Endothelial cell of umbilical vein (primary cell): Measurements from ENCODE around the gene CBX5. TPM values are rescaled to one million over a fixed set of nuclear protein-coding genes. Genes with fewer than 3 reads are reported as not detected.
A peak's percentile ranks its signal among the peaks of the same experiment; 100 is the strongest.
"Not testable (repeated sequence)": the region's sequence is repeated elsewhere in the genome, so short reads cannot be mapped to it uniquely, and the experiment has no call there.

Experiments used
- BruUV-seq: library from RNA; stranded (reverse); fragments of 400-500 nt; replicated peaks from 2 replicates; lab custom pipeline; 2021; lab: Mats Ljungman, UMichigan
- CTCF ChIA-PET: fragments of 300-600, 350-600 bp; sonication (Branson Sonifier 250); formaldehyde crosslinking; loops from one replicate; lab custom pipeline; 2021; ENCODE audit warnings: antibody characterized with exemption, inconsistent platforms; lab: Charles Lee
- POLR2A ChIA-PET: fragments of 300-600, 350-600 bp; sonication (Branson Sonifier 250); formaldehyde crosslinking; loops from one replicate; lab custom pipeline; 2021; ENCODE audit warnings: antibody characterized with exemption, inconsistent platforms; lab: Charles Lee
- DNase-seq: peaks from one replicate; pipeline ENCODE4 v3.0.0-alpha.2; 2011; ENCODE audit warnings: low read depth, low spot score
- FAIRE-seq: peaks from 2 replicates; lab custom pipeline; 2011; peaks lifted over from hg19 to GRCh38; lab: Jason Lieb, UNC
- H2AFZ ChIP-seq: 2 replicates; pipeline ENCODE4 v1.6.0; 2012; ENCODE audit warnings: low read depth, low read length, control low read depth, inconsistent platforms
- H3K27ac ChIP-seq: 2 replicates; pipeline ENCODE4 v1.5.1; 2011; ENCODE audit warnings: low read depth, mild to moderate bottlenecking, control low read depth, low read length, moderate library complexity; ENCODE audit not compliant: insufficient read depth
- H3K27me3 ChIP-seq, 2 experiments: 2 replicates each; pipeline versions ENCODE4 v1.6.0 to v1.6.1; 2011; ENCODE audit warnings: low read length in 2 of 2, mixed read lengths in 1 of 2; ENCODE audit not compliant: control insufficient read depth in 2 of 2, insufficient read depth in 2 of 2
- H3K36me3 ChIP-seq, 2 experiments: 2 replicates in 1 of 2; 3 replicates in 1 of 2; pipeline ENCODE4 v1.5.1; 2011; ENCODE audit warnings: low read length in 2 of 2, mild to moderate bottlenecking in 1 of 2, moderate library complexity in 1 of 2; ENCODE audit not compliant: control insufficient read depth in 2 of 2, insufficient read depth in 2 of 2; ENCODE audit errors: extremely low read depth in 1 of 2
- H3K4me1 ChIP-seq: 3 replicates; pipeline ENCODE4 v1.5.1; 2011; ENCODE audit warnings: mild to moderate bottlenecking, low read length; ENCODE audit not compliant: control insufficient read depth, insufficient read depth; ENCODE audit errors: extremely low read depth
- H3K4me2 ChIP-seq: 2 replicates; pipeline ENCODE4 v1.6.1; 2011; ENCODE audit warnings: low read length, control low read depth, mixed read lengths; ENCODE audit not compliant: insufficient read depth
- H3K4me3 ChIP-seq, 3 experiments: fragments of 200-600 bp in 1 of 3; sonication (generic), shearing (Covaris generic) in 1 of 3; replicated peaks in 1 of 3; 2 replicates each; pipeline ENCODE4 v1.5.1; 2011 to 2016; ENCODE audit warnings: control low read depth in 3 of 3, low read length in 3 of 3, mild to moderate bottlenecking in 2 of 3, inconsistent platforms in 1 of 3, low read depth in 1 of 3, moderate library complexity in 1 of 3; ENCODE audit not compliant: insufficient read depth in 1 of 3
- H3K79me2 ChIP-seq: 2 replicates; pipeline ENCODE4 v1.6.0; 2012; ENCODE audit warnings: low read length, inconsistent platforms; ENCODE audit not compliant: control insufficient read depth, insufficient read depth
- H3K9ac ChIP-seq: replicated peaks from 2 replicates; pipeline ENCODE3; 2011; ENCODE audit warnings: low read length, control low read depth; ENCODE audit not compliant: insufficient read depth; ENCODE audit errors: extremely low read depth
- H3K9me1 ChIP-seq: replicated peaks from 3 replicates; pipeline ENCODE4 v1.6.0; 2011; ENCODE audit warnings: mild to moderate bottlenecking, low read length; ENCODE audit not compliant: control insufficient read depth, insufficient read depth; ENCODE audit errors: extremely low read depth
- H3K9me3 ChIP-seq: replicated peaks from 2 replicates; pipeline ENCODE4 v1.5.1; 2012; ENCODE audit warnings: low read length, inconsistent platforms; ENCODE audit not compliant: control insufficient read depth, insufficient read depth
- H4K20me1 ChIP-seq: replicated peaks from 2 replicates; pipeline ENCODE3; 2011; ENCODE audit warnings: mild to moderate bottlenecking, low read length; ENCODE audit not compliant: control insufficient read depth, insufficient read depth; ENCODE audit errors: extremely low read depth
- GATA2 ChIP-seq: IDR thresholded peaks from 2 replicates; pipeline ENCODE4 v1.7.0; 2011; ENCODE audit warnings: low read depth, mild to moderate bottlenecking, moderate library complexity, mixed read lengths, low read length; ENCODE audit not compliant: insufficient read length, insufficient read depth
- dilution Hi-C: fragments of 300-500 bp; cut with MboI; formaldehyde crosslinking; loops from one replicate; pipeline ENCODE4 v1.15.0; 2019; ENCODE audit warnings: low sequenced_read_pairs; ENCODE audit not compliant: extremely low pct_ligation_motif_present
- intact Hi-C: fragments of 100-400 bp; cut with micrococcal nuclease; formaldehyde crosslinking; loops from one replicate; pipeline ENCODE4 v1.10.0; 2022
- polyA plus RNA-seq, 4 experiments: library from polyadenylated mRNA; depleted of rRNA in 3 of 4; stranded (reverse) in 3 of 4; unstranded in 1 of 4; fragments of >200 nt; gene quantifications; 2 replicates each; pipeline versions ENCODE4 v1.2.1 to v1.2.3, GENCODE V29; 2011 to 2012; ENCODE audit warnings: missing spikeins in 1 of 4
- total RNA-seq: library from RNA; stranded (reverse); gene quantifications from 2 replicates; pipeline ENCODE4 v1.2.3, GENCODE V29; 2021
- TF ChIP-seq, protein P1 (sequence below), 2 donors: IDR thresholded peaks; 1 replicate in 1 of 2; 2 replicates in 1 of 2; pipeline ENCODE4 v1.5.1; 2011; ENCODE audit warnings: low read length in 2 of 2, mild to moderate bottlenecking in 2 of 2, moderate library complexity in 2 of 2, control low read depth in 1 of 2, inconsistent platforms in 1 of 2, low read depth in 1 of 2; ENCODE audit not compliant: insufficient read depth in 1 of 2; ENCODE audit errors: extremely low read depth in 1 of 2

Gene CBX5
- total and polyA plus RNA-seq, 2 donors (not counting 3 experiments of a cell fraction or from before 2014, with no cell fraction given): 22.8 to 111 TPM

GRCh38 chr12:54285150-54286041 lies 5.5 kb upstream of the CBX5 start:
- dilution Hi-C loops: no loop called here
- ChIA-PET POLR2A (interaction anchor here (0.6 to 0.9 kb wide), 2 partner anchors 19 to 34 kb away, joined by 3 read pairs; no protein-coding TSS in a partner anchor), CTCF (interaction anchor here (0.7 to 3.8 kb wide), 8 partner anchors 11 to 95 kb away, joined by 3 to 20 read pairs (median 6); partner anchors contain the start of gene COPZ1)
- Histone ChIP-seq H3K9me3 (no peaks in the 10 kb centered on the region), H3K4me3 (peak overlapping the region in 1 of 3 experiments; percentile 19), H3K4me1 (peaks cover 31% of the 10 kb centered on the region), H3K9me1 (no peaks in the 10 kb centered on the region), H3K27me3 (no peaks in the 10 kb centered on the region), H3K27ac (no peak overlapping the region), H2AFZ (no peak overlapping the region), H3K36me3 (peaks cover 20 to 37% of the 10 kb centered on the region in 2 experiments), H3K4me2 (peak overlapping the region; percentile 55), H3K9ac (no peak overlapping the region), H4K20me1 (peaks cover 16% of the 10 kb centered on the region), H3K79me2 (peaks cover 49% of the 10 kb centered on the region)
- no peak for DNase-seq
- TF ChIP-seq, protein P1, sequence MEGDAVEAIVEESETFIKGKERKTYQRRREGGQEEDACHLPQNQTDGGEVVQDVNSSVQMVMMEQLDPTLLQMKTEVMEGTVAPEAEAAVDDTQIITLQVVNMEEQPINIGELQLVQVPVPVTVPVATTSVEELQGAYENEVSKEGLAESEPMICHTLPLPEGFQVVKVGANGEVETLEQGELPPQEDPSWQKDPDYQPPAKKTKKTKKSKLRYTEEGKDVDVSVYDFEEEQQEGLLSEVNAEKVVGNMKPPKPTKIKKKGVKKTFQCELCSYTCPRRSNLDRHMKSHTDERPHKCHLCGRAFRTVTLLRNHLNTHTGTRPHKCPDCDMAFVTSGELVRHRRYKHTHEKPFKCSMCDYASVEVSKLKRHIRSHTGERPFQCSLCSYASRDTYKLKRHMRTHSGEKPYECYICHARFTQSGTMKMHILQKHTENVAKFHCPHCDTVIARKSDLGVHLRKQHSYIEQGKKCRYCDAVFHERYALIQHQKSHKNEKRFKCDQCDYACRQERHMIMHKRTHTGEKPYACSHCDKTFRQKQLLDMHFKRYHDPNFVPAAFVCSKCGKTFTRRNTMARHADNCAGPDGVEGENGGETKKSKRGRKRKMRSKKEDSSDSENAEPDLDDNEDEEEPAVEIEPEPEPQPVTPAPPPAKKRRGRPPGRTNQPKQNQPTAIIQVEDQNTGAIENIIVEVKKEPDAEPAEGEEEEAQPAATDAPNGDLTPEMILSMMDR (IDR thresholded peaks at IDR 0.05; ENCODE audit: extremely low read depth in 1 of 2, insufficient read depth in 1 of 2, low read depth in 1 of 2, low read length in 2 of 2): peak; percentile 3 to 11
- TF ChIP-seq GATA2: no peak
- BruUV-seq: no TSS peak
- FAIRE-seq: no peak
- intact Hi-C loops: no loop called here

DNA sequence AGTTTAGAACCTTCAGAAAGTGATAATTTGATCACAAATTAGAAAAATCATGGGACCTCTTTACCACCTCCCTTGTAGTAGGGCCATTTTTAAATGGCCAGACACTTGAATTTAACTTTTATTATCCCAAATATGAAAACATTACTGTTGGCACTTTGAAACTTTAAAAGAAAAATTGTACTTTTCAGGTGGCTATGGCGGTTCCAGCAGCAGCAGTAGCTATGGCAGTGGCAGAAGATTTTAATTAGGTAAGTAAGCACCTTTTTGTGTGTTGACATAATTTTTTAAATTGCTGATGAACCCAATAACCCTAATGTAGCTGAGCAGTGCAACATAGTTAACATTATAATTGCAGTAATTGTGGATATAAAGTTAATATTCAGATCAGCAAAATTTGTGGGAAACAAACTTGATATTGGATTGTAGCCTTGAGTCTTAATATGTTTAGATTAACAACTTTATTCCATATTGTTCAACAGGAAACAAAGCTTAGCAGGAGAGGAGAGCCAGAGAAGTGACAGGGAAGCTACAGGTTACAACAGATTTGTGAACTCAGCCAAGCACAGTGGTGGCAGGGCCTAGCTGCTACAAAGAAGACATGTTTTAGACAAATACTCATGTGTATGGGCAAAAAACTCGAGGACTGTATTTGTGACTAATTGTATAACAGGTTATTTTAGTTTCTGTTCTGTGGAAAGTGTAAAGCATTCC lies 4.3 kb upstream of the CBX5 start:
- H3K9ac ChIP-seq: peak overlapping the region; percentile 20
- dilution Hi-C loops: not testable (repeated sequence)

More for the DNA sequence above, 4.3 kb upstream of the CBX5 start:
- CTCF ChIA-PET: interaction anchor here (0.7 to 3.8 kb wide), 3 partner anchors 33 to 64 kb away, joined by 3 to 20 read pairs (median 17); partner anchors contain the start of gene COPZ1
- TSS peak; percentile 1 for BruUV-seq
- Histone ChIP-seq H4K20me1 (peaks cover 16% of the 10 kb centered on the region), H3K36me3 (peaks cover 20 to 37% of the 10 kb centered on the region in 2 experiments), H3K4me2 (peak overlapping the region; percentile 95), H3K79me2 (peaks cover 50% of the 10 kb centered on the region), H3K4me1 (peaks cover 31% of the 10 kb centered on the region), H3K4me3 (peak overlapping the region; percentile 6 to 71 (median 10))
- not testable (repeated sequence) for H3K9me3 ChIP-seq, H2AFZ ChIP-seq, H3K27ac ChIP-seq, DNase-seq, H3K9me1 ChIP-seq, H3K27me3 ChIP-seq, FAIRE-seq
- intact Hi-C loops: loop anchor here (5.0 kb wide), 2 partner anchors 128 to 148 kb away; no protein-coding TSS in a partner anchor
- POLR2A ChIA-PET: interaction anchor here (0.9 to 1.9 kb wide), 3 partner anchors 8 to 33 kb away, joined by 3 to 4 read pairs (median 3); no protein-coding TSS in a partner anchor
